Hematopoietic multipotent progenitor cell treated with erythropoietin and hydrocortisone succinate and interleukin-3 and kit ligand, for 6 days (in vitro differentiated cells): ENCODE measurements around the gene PRPF31.
"Not testable (repeated sequence)": the region's sequence is repeated elsewhere in the genome, so short reads cannot be mapped to it uniquely, and the experiment has no call there.

ENCODE experiments used
- DNase-seq: peaks from one replicate; pipeline ENCODE4 v3.0.0-alpha.2; 2015

The PRPF31 gene

DNA sequence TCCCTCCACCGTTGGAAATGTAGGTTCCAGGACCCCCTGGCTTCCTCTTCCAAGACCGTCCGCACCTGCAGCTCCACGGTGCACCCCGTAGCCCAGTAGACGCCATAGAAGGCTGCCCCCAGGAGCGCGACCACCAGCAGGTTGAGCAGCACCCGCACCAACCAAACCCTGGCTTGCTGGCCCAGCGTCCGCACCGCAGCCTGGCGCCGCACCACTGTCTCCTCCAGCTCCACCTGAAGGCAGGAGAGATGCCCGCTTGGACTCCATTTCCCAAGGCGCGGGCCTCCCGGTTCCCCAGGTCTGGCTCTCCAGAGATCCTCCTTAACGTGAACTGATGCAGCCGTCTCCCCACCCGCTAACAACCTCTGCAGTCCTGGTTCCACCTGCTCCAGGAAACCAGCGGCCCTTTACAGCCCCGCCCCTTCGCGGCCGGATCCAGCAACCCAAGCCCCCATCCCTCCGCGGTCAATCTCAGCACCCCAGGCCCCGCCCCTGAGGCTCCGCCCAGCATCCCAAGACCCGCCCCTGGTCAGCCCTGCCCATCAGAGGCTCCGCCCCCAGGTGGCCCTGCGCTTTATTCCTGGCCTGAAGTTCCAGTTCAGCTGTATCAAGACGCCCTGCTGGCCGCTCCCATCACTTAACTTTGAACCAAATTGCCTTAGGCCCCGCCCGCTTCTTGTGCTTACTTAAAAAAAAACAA, 49.0 kb downstream of the PRPF31 start:
- DNase-seq: peak; percentile 75

DNA sequence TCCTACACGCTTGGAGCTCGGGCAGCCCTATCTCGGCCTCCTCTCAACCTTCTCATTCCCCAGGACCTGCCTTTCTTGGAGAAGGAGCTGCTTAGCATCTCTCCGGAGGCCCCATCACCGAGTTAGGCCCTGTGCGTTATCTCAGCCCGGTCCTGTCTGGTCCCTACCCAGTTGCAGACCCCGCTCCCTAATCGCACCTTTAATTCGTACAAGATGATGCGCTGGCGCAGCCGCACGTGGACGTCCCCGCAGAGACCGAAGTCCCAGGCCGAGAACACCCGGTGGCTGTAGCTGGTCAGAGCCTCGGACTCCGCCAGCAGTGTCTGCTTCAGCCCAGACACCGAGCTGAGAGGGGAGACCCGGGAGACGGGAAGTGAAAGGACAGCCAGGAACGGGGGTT, 49.7 kb downstream of the PRPF31 start:
- no peak for DNase-seq

DNA sequence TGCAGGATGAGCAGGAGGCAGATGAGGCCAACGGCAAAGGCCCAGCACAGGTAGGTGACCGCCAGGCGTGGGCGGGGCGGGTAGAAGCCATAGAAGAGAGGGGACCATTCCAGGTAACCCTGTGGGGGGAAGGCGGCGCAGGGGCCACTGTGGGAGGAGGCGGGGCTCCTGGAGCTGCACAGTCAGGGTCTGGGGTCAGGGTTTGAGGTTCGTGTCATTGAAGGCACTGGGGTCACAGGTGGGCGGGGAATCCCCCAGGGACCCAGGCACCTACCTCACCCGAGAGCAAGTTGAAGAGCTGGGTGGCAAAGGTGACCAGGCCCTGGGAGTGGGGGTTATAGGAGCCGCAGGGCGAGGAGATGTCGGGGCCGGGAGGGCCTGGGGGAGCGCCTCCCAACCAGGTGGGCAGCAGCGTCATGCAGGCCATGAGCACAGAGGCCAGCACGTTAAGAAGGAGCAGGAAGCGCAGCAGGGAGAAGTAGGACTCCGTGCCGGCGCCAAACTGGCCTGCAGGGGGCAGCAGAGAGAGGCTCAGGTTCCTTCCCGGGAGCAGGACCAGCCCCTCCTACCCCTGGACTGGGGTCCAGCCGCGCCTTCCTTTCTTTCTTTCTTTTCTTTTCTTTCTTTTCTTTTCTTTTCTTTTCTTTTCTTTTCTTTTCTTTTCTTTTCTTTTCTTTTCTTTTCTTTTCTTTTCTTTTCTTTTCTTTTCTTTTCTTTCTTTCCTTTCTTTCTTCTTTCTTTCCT, 52.8 kb downstream of the PRPF31 start:
- peak; percentile 94 for DNase-seq

DNA sequence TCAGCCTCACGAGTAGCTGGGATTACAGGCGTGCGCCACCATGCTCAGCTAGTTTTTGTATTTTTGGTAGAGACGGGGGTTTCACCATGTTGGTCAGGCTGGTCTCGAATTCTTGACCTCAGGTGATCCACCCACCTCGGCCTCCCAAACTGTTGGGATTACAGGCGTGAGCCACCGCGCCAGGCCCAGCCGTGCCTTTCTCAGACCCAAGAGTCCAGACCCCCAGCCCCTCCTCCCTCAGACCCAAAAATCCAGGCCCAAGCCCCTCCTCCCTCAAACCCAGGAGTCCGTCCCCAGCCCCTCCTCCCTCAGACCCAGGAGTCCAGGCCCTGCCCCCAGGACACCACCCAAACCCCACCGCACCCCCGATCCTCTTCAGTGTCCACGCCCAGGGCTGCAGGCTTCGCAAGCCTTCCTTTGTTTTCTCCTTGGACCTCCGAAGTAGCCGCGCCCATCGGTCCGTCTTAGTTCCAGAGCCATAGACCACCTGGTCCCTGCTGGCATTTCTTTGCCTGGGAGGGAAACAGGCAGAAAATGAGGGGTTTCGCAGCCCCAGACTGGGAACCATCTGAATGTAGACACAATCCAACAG, 53.7 kb downstream of the PRPF31 start:
- no peak for DNase-seq

DNA sequence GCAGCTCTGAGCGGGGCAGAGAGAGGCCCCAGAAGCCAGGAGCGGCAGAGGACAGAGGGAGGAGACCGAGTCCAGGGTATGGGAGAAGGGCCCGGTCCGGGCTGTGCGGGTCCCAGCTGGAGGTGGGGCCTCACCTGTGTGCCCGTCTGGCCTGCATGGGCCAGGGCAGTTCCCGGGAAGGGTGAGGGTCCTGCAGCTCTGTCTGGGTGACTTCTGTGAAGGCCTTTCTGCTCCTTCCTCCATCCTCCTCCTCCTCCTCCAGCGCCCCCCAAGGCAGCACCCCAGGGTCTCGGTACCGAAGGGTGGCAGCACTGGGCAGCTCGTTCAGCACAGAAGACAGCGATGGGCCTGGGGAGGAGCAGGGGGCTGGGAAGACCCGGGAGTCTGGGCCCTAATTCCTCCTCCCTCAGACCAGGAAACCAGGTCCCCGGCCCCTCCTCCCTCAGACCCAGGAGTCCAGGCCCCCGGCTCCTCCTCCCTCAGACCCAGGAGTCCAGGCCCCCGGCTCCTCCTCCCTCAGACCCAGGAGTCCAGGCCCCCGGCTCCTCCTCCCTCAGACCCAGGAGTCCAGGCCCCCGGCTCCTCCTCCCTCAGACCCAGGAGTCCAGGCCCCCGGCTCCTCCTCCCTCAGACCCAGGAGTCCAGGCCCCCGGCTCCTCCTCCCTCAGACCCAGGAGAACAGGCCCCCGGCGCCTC, 56.3 kb downstream of the PRPF31 start:
- DNase-seq: not testable (repeated sequence)

DNA sequence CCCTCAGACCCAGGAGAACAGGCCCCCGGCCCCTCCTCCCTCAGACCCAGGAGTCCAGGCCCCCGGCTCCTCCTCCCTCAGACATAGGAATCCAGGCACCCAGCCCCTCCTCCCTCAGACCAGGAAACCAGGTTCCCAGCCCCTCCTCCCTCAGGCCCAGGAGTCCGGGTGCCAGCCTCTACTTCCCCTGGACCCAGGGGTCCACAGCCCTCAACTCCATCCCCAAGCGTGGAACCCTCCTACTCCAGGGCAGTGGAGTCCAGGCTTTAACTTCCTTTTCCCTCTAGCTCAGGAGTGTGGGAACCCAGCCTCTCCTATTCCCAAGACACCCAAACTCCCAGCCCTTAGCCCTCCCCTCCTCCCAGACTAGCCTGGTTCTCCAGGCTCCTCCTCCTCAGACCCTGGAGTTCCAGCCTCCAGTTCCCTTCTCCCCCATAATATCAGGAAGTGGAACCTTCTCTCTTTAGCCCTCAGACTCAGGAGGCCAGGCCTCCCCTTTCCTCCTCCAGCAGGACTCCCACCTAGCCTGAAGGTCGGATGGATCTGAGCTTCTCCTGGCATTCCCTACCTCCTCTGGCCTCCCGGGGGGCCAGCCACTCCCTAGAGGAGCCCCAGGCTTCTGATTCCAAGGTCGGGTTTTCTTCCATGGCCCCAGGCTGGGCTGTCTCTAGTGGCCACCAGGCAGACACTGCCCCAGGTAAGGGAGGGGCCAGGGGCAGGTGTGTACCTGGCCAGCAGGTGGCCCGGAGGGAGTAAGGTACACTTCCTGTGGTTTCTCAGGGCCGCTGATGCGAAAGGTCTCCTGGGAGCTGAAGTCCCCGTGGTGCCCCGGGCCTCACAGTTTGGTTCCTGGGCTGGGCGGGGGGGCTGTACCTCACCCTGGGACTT, 57.2 kb downstream of the PRPF31 start, which contains the start of gene TMC4:
TMC4 (minus strand) TSS at position 690 of the 888 bp plus-strand sequence; CDS start at position 647, 43 bp downstream.
- DNase-seq: no peak

DNA sequence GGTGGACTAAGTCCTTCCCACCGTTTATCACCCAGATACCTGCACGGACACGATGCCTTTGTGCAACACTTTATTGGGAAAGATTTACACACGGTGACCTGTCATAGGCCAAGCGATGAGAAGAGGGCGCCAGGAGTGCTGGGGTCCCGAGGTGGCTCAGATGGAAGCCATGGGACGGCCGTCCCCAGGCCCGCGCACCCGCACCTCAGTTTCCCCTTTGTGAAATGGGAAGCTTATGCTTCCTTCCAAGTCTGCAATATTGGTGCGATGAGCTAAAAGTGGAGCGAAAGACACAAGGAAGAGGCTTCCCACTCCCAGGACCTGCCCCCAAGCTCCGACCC, 57.8 kb downstream of the PRPF31 start:
- no peak for DNase-seq

DNA sequence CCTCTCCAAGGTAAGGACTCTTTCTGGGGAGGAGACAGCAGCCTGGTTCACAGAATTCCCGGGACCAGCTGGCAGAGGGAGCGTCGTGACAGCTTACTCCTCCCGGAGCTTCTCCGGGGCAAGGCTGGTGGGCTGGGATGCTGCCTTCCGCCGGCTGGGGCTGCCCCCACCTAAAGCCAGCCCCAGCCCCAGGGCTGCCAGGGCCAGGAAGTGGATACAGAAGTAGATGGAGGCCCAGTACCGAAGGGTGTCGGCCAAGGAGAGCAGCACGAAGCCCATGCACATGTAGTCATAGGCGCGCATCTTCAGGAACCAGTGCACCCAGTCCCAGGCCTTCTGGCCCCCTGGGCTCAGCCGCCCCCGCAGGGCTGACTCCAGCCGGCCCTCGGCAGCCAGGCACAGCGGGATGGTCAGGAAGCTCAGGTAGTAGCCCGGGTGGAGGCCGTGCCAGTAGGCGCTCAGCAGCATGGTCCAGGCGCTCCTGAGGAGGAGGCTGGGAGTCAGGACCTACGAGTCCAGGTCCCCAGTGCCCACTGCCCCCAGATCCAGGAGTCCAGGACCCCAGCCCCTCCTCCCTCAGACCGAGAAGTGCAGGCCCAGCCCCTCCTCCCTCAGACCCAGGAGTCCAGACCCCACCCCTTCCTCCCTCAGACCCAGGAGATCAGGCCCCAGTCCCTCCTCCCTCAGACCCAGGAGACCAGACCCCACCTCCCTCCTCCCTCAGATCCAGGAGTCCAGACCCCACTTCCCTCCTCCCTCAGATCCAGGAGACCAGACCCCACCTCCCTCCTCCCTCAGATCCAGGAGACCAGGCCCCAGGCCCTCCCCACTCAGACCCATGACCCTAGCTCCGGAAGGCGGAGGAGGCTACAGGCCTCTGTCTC, 58.6 kb downstream of the PRPF31 start:
- no peak for DNase-seq

DNA sequence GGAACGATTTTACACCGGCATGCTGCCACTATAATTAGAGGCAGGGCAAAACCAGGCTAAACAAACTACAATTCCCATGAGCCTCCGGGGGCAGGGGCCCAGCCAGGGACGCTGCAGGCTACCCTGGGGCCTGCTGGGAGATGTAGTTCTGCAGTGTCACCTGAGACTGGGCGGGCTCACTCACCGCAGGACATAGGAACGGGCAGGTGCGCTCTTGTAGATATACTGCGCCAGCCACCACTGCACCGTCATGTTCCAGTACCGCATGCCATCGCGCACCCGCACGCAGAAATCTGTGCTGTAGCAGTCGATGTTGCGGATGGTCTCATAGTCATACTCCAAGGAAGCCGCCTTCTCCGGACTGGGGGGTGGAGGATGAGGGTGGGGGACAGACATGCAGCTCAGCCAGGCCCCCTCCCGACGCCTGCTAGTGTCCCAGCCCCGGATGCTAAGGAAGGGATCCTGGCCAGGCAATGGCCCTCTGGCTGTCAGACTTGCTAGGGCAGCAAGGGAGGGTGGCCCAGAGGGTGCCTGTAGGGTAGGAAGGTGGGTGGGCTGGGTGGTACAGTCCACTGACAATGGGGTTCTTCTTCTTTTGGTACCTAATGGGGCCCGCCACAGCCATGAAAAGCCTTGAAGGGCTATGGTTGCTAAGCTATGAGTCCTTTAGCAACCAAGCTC, 63.2 kb downstream of the PRPF31 start:
- DNase-seq: peak; percentile 68

DNA sequence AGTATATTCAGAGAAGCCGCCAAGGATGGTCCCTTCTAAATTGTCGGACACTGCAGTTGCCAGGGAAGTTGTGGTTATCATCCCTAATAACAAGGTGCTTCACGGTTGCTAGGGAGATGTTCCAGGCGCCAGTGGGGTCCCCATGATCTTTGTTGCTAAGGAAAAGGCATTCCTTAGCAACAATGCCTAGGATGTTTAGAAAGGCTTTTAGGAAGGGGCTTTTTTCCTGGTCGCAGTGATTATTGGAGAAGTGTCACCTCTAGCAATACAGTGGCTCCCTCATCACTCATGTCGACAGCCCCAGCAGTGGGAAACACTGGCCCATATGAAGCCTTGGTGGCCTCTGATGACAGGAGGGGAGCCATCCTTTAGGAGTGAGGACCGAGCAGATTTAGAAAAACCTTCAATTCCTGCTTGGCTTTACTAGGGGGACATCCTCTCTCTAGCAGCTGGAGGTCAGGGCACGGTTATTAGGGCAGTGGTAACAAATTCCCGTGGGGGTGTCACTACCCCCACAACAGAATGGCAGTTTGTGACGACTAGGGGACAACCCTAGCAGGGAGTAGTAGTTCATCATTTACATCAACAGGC, 63.8 kb downstream of the PRPF31 start:
- DNase-seq: no peak

DNA sequence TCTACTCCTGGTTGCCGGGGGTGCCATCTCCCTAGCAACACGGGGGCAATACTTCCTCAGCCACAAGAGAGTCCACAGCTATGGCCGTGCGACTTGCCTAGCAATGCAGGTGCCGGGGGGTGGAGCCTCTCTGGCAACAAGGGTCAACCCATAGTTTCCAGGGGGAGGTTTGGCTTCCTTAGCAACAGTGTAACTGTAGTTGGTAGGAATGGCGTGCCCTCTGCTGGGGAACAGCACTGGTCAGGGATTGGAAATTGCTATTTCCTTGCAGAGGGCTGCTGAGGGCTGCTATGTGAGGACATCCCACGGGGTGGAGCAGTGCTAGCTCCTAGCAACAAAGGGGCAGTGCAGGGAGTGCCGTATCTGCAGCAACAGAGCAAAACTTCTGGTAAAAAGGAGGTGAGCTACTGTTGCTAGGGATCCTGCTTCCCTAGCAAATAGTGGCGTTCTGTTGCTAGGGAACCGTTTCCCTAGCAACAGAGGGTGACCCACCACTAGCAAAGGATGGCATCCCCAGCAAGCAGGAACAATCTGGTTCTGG, 64.4 kb downstream of the PRPF31 start:
- DNase-seq: peak; percentile 61

DNA sequence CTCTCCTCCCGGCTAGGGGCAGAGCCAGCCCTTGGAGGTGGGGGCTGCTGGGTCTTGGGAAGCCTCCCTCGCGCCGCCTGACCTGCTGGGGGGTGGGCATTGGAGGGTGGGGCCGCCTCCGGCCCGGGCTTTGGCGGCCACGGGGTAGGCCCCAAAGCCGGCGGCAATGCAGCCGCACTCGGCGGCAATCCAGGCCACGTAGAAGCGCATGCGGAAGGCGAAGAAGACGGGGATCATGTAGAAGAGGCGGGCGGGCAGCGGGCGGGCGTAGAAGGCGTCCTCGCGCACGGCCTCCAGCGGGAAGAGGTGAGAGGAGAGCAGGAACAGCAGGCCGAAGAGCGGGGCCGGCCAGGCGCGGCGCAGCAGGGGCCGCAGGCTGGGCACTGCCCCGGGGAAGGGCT, 65.1 kb downstream of the PRPF31 start:
- no peak for DNase-seq
